IMR-90 (cell line): ENCODE data around the gene ZFHX3. TPM values are rescaled to one million over a fixed set of nuclear protein-coding genes. Genes with fewer than 3 reads are reported as not detected.
A peak's percentile ranks its signal among the peaks of the same experiment; 100 is the strongest.

ENCODE experiments used
- ATAC-seq: fragments of 200-7000 bp; cut with Tn5 transposase; 2 replicates; pipeline ENCODE4 v1.9.1; 2020; ENCODE audit warnings: low read depth, mild to moderate bottlenecking, moderate library complexity
- BruUV-seq: library from RNA; stranded (reverse); fragments of 400-500 nt; replicated peaks from 2 replicates; lab custom pipeline; 2021; lab: Mats Ljungman, UMichigan
- CTCF ChIA-PET: fragments of 300-600 bp; formaldehyde crosslinking; extraction: SDS; loops from one replicate; lab custom pipeline; 2021; ENCODE audit warnings: antibody characterized with exemption; lab: Yijun Ruan, JAX
- POLR2A ChIA-PET: fragments of 300-600 bp; sonication (Branson Sonifier 250); formaldehyde crosslinking; loops from one replicate; lab custom pipeline; 2022; ENCODE audit warnings: antibody characterized with exemption; ENCODE audit not compliant: unreplicated experiment; lab: Charles Lee
- DNase-seq: peaks from one replicate; pipeline ENCODE4 v3.0.0; 2013
- H2AFZ ChIP-seq: replicated peaks from 2 replicates; pipeline ENCODE3; 2013; ENCODE audit warnings: low read length, mild to moderate bottlenecking; ENCODE audit not compliant: poor library complexity
- H2AK5ac ChIP-seq: 2 replicates; pipeline ENCODE4 v1.6.1; 2013; ENCODE audit warnings: low read depth, low read length, inconsistent platforms
- H2AK9ac ChIP-seq: replicated peaks from 2 replicates; pipeline ENCODE3; 2013; ENCODE audit warnings: mild to moderate bottlenecking, low read depth, low read length, moderate library complexity; ENCODE audit not compliant: poor library complexity
- H2BK120ac ChIP-seq: 2 replicates; pipeline ENCODE4 v1.6.1; 2013; ENCODE audit warnings: low read depth, low read length, inconsistent platforms
- H2BK15ac ChIP-seq: 3 replicates; pipeline ENCODE4 v1.6.1; 2013; ENCODE audit warnings: low read depth, low read length, inconsistent platforms
- H2BK20ac ChIP-seq: 2 replicates; pipeline ENCODE4 v1.6.1; 2013; ENCODE audit warnings: low read depth, mild to moderate bottlenecking, inconsistent platforms, low read length, moderate library complexity
- H2BK5ac ChIP-seq: 2 replicates; pipeline ENCODE4 v1.6.1; 2013; ENCODE audit warnings: mild to moderate bottlenecking, low read depth, low read length, inconsistent platforms; ENCODE audit not compliant: poor library complexity, severe bottlenecking
- H3K14ac ChIP-seq: replicated peaks from 2 replicates; pipeline ENCODE4 v1.6.1; 2013; ENCODE audit warnings: low read depth, low read length, inconsistent platforms
- H3K18ac ChIP-seq: 2 replicates; pipeline ENCODE4 v1.6.1; 2013; ENCODE audit warnings: low read depth, low read length, control low read depth
- H3K23ac ChIP-seq: 2 replicates; pipeline ENCODE4 v1.6.1; 2013; ENCODE audit warnings: low read depth, low read length, inconsistent platforms
- H3K27ac ChIP-seq: 2 replicates; pipeline ENCODE4 v1.5.1; 2013; ENCODE audit warnings: mild to moderate bottlenecking, control low read depth, low read length; ENCODE audit not compliant: insufficient read depth
- H3K27me3 ChIP-seq: 2 replicates; pipeline ENCODE4 v1.6.1; 2013; ENCODE audit warnings: low read length; ENCODE audit not compliant: control insufficient read depth, insufficient read depth
- H3K36me3 ChIP-seq: 2 replicates; pipeline ENCODE4 v1.6.1; 2013; ENCODE audit warnings: low read length, mixed read lengths; ENCODE audit not compliant: control insufficient read depth, insufficient read depth
- H3K4ac ChIP-seq: 2 replicates; pipeline ENCODE4 v1.6.1; 2013; ENCODE audit warnings: low read depth, low read length, inconsistent platforms
- H3K4me1 ChIP-seq: 2 replicates; pipeline ENCODE4 v1.6.1; 2013; ENCODE audit warnings: low read length, mixed read lengths; ENCODE audit not compliant: control insufficient read depth, insufficient read depth
- H3K4me2 ChIP-seq: 2 replicates; pipeline ENCODE4 v1.6.1; 2013; ENCODE audit warnings: low read depth, mild to moderate bottlenecking, control low read depth, low read length, moderate library complexity
- H3K4me3 ChIP-seq: 2 replicates; pipeline ENCODE4 v1.5.1; 2013; ENCODE audit warnings: low read depth, mild to moderate bottlenecking, control low read depth, low read length, moderate library complexity; ENCODE audit not compliant: insufficient read depth
- H3K56ac ChIP-seq: 2 replicates; pipeline ENCODE4 v1.6.1; 2013; ENCODE audit warnings: low read length, inconsistent platforms; ENCODE audit not compliant: insufficient read depth; ENCODE audit errors: extremely low read depth
- H3K79me1 ChIP-seq, 2 experiments: 2 replicates each; pipeline ENCODE4 v1.6.1; 2013; ENCODE audit warnings: low read length in 2 of 2, inconsistent platforms in 1 of 2, low read depth in 1 of 2
- H3K9ac ChIP-seq: 2 replicates; pipeline ENCODE4 v1.6.1; 2013; ENCODE audit warnings: low read depth, low read length, control low read depth
- H3K9me1 ChIP-seq: 2 replicates; pipeline ENCODE4 v1.6.1; 2013; ENCODE audit warnings: low read length, inconsistent platforms; ENCODE audit not compliant: insufficient read depth
- H3K9me3 ChIP-seq: 2 replicates; pipeline ENCODE4 v1.6.1; 2013; ENCODE audit warnings: low read length; ENCODE audit not compliant: control insufficient read depth, insufficient read depth
- H4K20me1 ChIP-seq: 2 replicates; pipeline ENCODE4 v1.6.1; 2013; ENCODE audit warnings: low read length, inconsistent platforms; ENCODE audit not compliant: insufficient read depth
- H4K5ac ChIP-seq: 2 replicates; pipeline ENCODE4 v1.6.1; 2013; ENCODE audit warnings: mild to moderate bottlenecking, low read depth, low read length, control low read depth
- H4K8ac ChIP-seq, 2 experiments: 2 replicates each; pipeline ENCODE4 v1.6.1; 2013; ENCODE audit warnings: low read depth in 2 of 2, low read length in 2 of 2, control low read depth in 1 of 2, inconsistent platforms in 1 of 2
- H4K91ac ChIP-seq: 2 replicates; pipeline ENCODE4 v1.6.1; 2013; ENCODE audit warnings: low read depth, low read length, inconsistent platforms; ENCODE audit not compliant: insufficient read depth
- CEBPB ChIP-seq: IDR thresholded peaks from 2 replicates; pipeline ENCODE4 v1.6.1; 2012; ENCODE audit warnings: low read depth, low read length, improper control_type of control experiment
- RAD21 ChIP-seq: IDR thresholded peaks from 2 replicates; pipeline ENCODE4 v1.6.1; 2012; ENCODE audit warnings: low read length, improper control_type of control experiment
- WGBS, 2 experiments: methylation state at CpG; one replicate each; pipeline versions ENCODE4 v1.1.5 to v1.1.7; 2013; ENCODE audit warnings: missing lambda C conversion rate in 2 of 2; ENCODE audit not compliant: insufficient read length in 1 of 2; ENCODE audit errors: extremely low coverage in 2 of 2; 5-methylcytosine and 5-hydroxymethylcytosine counted together
- dilution Hi-C: fragments of 300-500 bp; cut with HindIII; formaldehyde crosslinking; loops from one replicate; pipeline ENCODE4 v1.14.3; 2018; ENCODE audit warnings: low sequenced_read_pairs; ENCODE audit not compliant: unreplicated experiment
- in situ Hi-C: fragments of 300-500 bp; cut with MboI; formaldehyde crosslinking; loops from 3 replicates; pipeline ENCODE4 v1.14.3; 2019; ENCODE audit warnings: low sequenced_read_pairs, inconsistent platforms, mixed read lengths
- intact Hi-C: fragments of 100-400 bp; cut with micrococcal nuclease; formaldehyde crosslinking; loops from 2 replicates; pipeline ENCODE4 v1.10.0; 2022
- polyA plus RNA-seq, 3 experiments: library from polyadenylated mRNA; depleted of rRNA; stranded (reverse); fragments of >200 nt; gene quantifications; 2 replicates each; pipeline ENCODE4 v1.2.3, GENCODE V29; 2012; ENCODE audit warnings: low replicate concordance in 1 of 3
- total RNA-seq: library from RNA; depleted of rRNA; stranded (reverse); fragments of >200 nt; gene quantifications from 2 replicates; pipeline ENCODE4 v1.2.3, GENCODE V29; 2012

Gene ZFHX3
- total and polyA plus RNA-seq, 2 of the 4 experiments (the other 2 are of a cell fraction) = 1.4 to 1.7 TPM

DNA sequence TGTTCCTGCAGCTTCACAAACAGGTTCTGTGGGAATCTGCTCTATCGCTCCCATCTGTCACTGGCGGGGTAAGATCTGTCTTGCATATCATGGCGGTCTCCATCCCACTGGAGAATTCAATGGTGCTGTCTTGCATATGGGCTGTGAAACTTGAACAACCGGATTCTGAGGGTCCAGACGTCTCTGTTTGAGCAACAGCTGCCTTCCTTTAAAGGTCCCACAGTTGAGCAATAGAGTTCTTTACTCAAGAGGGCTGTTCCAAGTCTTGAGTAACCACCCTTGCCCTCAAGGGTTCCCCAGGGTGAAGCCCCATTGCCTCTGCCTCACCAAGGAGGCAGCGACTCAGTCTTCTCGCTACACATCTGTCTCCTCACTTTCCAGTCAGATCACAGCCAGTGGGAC is 50.8 kb downstream of the ZFHX3 start:
- Histone ChIP-seq H3K4ac (no peak overlapping the region), H4K91ac (no peak overlapping the region), H4K8ac (no peak overlapping the region), H2BK15ac (no peak overlapping the region), H3K4me3 (no peak overlapping the region), H2AK9ac (no peak overlapping the region), H2BK20ac (no peak overlapping the region), H4K5ac (no peak overlapping the region), H3K56ac (no peak overlapping the region), H3K9me1 (peaks cover 5% of the 10 kb centered on the region; the same call in 1 of the 2 replicates), H3K27me3 (no peaks in the 10 kb centered on the region), H3K79me1 (peaks cover 63 to 90% of the 10 kb centered on the region in 2 experiments), H2BK5ac (no peak overlapping the region), H3K23ac (no peak overlapping the region), H3K9ac (no peak overlapping the region), H3K27ac (no peak overlapping the region), H3K14ac (no peak overlapping the region), H4K20me1 (peaks cover 43% of the 10 kb centered on the region), H3K4me1 (peaks cover 9% of the 10 kb centered on the region), H2AFZ (no peak overlapping the region), H3K18ac (no peak overlapping the region), H3K36me3 (no peaks in the 10 kb centered on the region), H3K9me3 (peaks cover 4% of the 10 kb centered on the region), H2AK5ac (no peak overlapping the region), H2BK120ac (no peak overlapping the region), H3K4me2 (no peak overlapping the region)
- in situ Hi-C loops (no loop called here), dilution Hi-C loops (no loop called here), intact Hi-C loops (no loop called here)
- ChIA-PET CTCF (interaction anchor here (1.2 kb wide), 1 partner anchor 15 kb away, joined by 3 read pairs; no protein-coding TSS in a partner anchor), POLR2A (no interaction called here)
- DNase-seq (peak; percentile 18), ATAC-seq (no peak)
- no peak for TF ChIP-seq RAD21
- peak; percentile 27; the same call in 1 of the 2 replicates for TF ChIP-seq CEBPB
- no TSS peak for BruUV-seq
- WGBS, 2 experiments = 90% methylated on average over 2 of the region's 7 CpGs; no CpG with 5 or more reads in 1 of the 2 experiments
